Sigmoid colon (tissue), 7 donors: Measurements from ENCODE around the gene GLUD2. TPM values are rescaled to one million over a fixed set of nuclear protein-coding genes. Genes with fewer than 3 reads are reported as not detected.
"Not testable (repeated sequence)": the region's sequence is repeated elsewhere in the genome, so short reads cannot be mapped to it uniquely, and the experiment has no call there.

ENCODE experiments used
- DNase-seq: peaks from one replicate; pipeline ENCODE4 v3.0.0-alpha.2; 2019
- H3K27ac ChIP-seq, 4 donors: fragments of 200-600 bp; sonication (generic); one replicate each; pipeline ENCODE4 v1.5.1; 2016 to 2019; ENCODE audit warnings: mild to moderate bottlenecking in 1 of 4
- H3K27me3 ChIP-seq, 3 donors: fragments of 200-600 bp; sonication (generic); one replicate each; pipeline ENCODE4 v1.5.1; 2019; ENCODE audit warnings: mild to moderate bottlenecking in 1 of 3
- H3K36me3 ChIP-seq, 4 donors: fragments of 200-600 bp; sonication (generic); one replicate each; pipeline ENCODE4 v1.5.1; 2016 to 2019
- H3K4me1 ChIP-seq, 4 donors: fragments of 200-600 bp; sonication (generic); one replicate each; pipeline ENCODE4 v1.5.1; 2017 to 2019
- H3K4me3 ChIP-seq, 4 donors: fragments of 200-600 bp; sonication (generic); one replicate each; pipeline ENCODE4 v1.5.1; 2017 to 2019; ENCODE audit warnings: mild to moderate bottlenecking in 2 of 4, moderate library complexity in 1 of 4
- H3K9me3 ChIP-seq, 4 donors: fragments of 200-600 bp in 3 of 4; sonication (generic) in 3 of 4; one replicate each; pipeline versions ENCODE4 v1.5.1 to v1.6.1; 2013 to 2019
- CTCF ChIP-seq, 4 experiments: fragments of 450-650 bp in 3 of 4; fragments of 200-600 bp in 1 of 4; IDR thresholded peaks; one replicate each; pipeline ENCODE4 v1.5.1; 2016 to 2019; ENCODE audit warnings: antibody characterized with exemption in 4 of 4, mild to moderate bottlenecking in 3 of 4, moderate library complexity in 2 of 4
- EP300 ChIP-seq, 4 donors: sonication (generic); formaldehyde crosslinking; IDR thresholded peaks; one replicate each; pipeline ENCODE4 v1.6.1; 2017; ENCODE audit warnings: antibody characterized with exemption in 4 of 4
- POLR2A ChIP-seq, 2 donors: fragments of 450-650 bp; IDR thresholded peaks; one replicate each; pipeline ENCODE4 v1.6.1; 2016; ENCODE audit warnings: antibody characterized with exemption in 2 of 2, mild to moderate bottlenecking in 2 of 2, moderate library complexity in 2 of 2
- POLR2AphosphoS5 ChIP-seq, 4 donors: sonication (generic); formaldehyde crosslinking; IDR thresholded peaks; one replicate each; pipeline ENCODE4 v1.6.1; 2017; ENCODE audit warnings: antibody characterized with exemption in 4 of 4
- WGBS, 2 donors: extraction: QIAGEN DNeasy Blood & Tissue Kit; methylation state at CpG; one replicate each; pipeline ENCODE4 v1.1.7; 2013; 5-methylcytosine and 5-hydroxymethylcytosine counted together
- intact Hi-C: fragments of 100-400 bp; cut with DNase I; formaldehyde crosslinking; loops from one replicate; pipeline ENCODE4 v1.15.1; 2023
- polyA plus RNA-seq, 3 donors: library from polyadenylated mRNA; stranded (reverse); fragments of 200-250 nt; gene quantifications; one replicate each; pipeline ENCODE4 v1.2.3, GENCODE V29; 2013
- total RNA-seq, 4 donors: library from RNA; depleted of rRNA; stranded (reverse); fragments of >200 nt; gene quantifications; one replicate each; pipeline ENCODE4 v1.1.0, GENCODE V29; 2016
- donor health status: healthy with polysubstance abuse.
- donor health status: Bipolar disorder and iron deficiency.
- donor health status: healthy.

The GLUD2 gene
- total and polyA plus RNA-seq, 7 donors, result 0.38 to 2.3 (median 0.82) TPM

- Histone ChIP-seq H3K27ac (no peak overlapping the region), H3K36me3 (no peaks in the 10 kb centered on the region), H3K9me3 (no peaks in the 10 kb centered on the region), H3K4me1 (no peaks in the 10 kb centered on the region), H3K27me3 (no peaks in the 10 kb centered on the region), H3K4me3 (no peak overlapping the region)
- WGBS, 2 donors, result 68 to 78% methylated on average over 2 of the region's 2 CpGs
- TF ChIP-seq POLR2AphosphoS5 (IDR thresholded peaks at IDR 0.05) (no peak), POLR2A (IDR thresholded peaks at IDR 0.05) (no peak), EP300 (IDR thresholded peaks at IDR 0.05) (no peak), CTCF (IDR thresholded peaks at IDR 0.05) (no peak)
- DNase-seq, result no peak
- intact Hi-C loops, result no loop called here
Observed at GRCh38 chrX:121052122-121052521, 4.7 kb downstream of the GLUD2 start.

DNA sequence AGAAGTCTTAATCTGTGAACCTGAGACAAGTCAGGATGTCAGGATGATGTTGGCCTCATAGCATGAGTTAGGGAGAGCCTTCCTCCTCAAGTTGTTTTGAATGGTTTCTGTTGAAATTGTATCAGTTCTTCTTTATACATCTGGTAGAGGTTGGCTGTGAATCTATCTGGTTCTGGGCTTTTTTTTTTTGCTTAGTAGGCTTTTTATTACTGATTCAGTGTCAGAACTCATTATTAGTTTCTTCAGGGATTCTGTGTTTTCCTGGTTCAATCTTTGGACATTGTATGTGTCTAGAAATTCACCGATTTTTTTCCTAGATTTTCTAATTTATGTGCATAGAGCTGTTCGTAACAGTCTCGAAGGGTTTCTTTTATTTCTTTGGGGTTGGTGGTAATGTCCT is 14.9 kb downstream of the GLUD2 start:
- H3K4me1 ChIP-seq, result no peaks in the 10 kb centered on the region
- DNase-seq, result no peak
- intact Hi-C loops, result no loop called here
- no peaks in the 10 kb centered on the region for H3K36me3 ChIP-seq
- H3K9me3 ChIP-seq, result no peaks in the 10 kb centered on the region
- no peaks in the 10 kb centered on the region for H3K27me3 ChIP-seq
- H3K27ac ChIP-seq, result no peak overlapping the region
- TF ChIP-seq POLR2AphosphoS5 (IDR thresholded peaks at IDR 0.05), result no peak
- TF ChIP-seq CTCF (IDR thresholded peaks at IDR 0.05), result no peak
- TF ChIP-seq EP300 (IDR thresholded peaks at IDR 0.05), result no peak
- no peak for TF ChIP-seq POLR2A (IDR thresholded peaks at IDR 0.05)
- 96 to 98% methylated on average over 3 of the region's 3 CpGs for WGBS, 2 donors
- no peak overlapping the region for H3K4me3 ChIP-seq

- no peak for DNase-seq
- no peaks in the 10 kb centered on the region for H3K9me3 ChIP-seq
- intact Hi-C loops, result no loop called here
- no peaks in the 10 kb centered on the region for H3K27me3 ChIP-seq
- H3K4me1 ChIP-seq, result no peaks in the 10 kb centered on the region
- TF ChIP-seq POLR2A (IDR thresholded peaks at IDR 0.05), result no peak
- no peak for TF ChIP-seq CTCF (IDR thresholded peaks at IDR 0.05)
- TF ChIP-seq EP300 (IDR thresholded peaks at IDR 0.05), result no peak
- no peak for TF ChIP-seq POLR2AphosphoS5 (IDR thresholded peaks at IDR 0.05)
- H3K36me3 ChIP-seq, result no peaks in the 10 kb centered on the region
- no peak overlapping the region for H3K4me3 ChIP-seq
- WGBS, 2 donors, result 94 to 95% methylated on average over 6 of the region's 6 CpGs
- H3K27ac ChIP-seq, result no peak overlapping the region
Observed at GRCh38 chrX:121064579-121064978, 17.2 kb downstream of the GLUD2 start.

DNA sequence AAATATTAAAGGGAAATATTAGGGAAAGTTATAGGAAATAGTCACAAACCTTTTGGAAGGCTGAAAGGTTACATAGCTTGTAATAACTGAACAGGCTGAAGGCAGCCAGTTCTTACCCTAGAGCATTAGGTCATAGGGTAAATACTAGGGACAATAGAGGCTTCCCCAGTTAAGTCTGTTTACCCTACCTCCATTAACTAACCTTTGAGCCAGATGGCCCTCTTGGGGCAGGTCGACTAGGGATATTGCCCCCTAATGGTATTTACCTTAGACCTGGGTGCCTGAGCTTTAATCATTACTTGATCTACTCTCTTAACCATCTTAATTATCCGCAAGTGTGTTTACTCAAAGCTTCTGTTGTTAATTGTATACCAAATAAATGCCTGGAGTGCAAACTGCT is 36.8 kb downstream of the GLUD2 start:
- H3K36me3 ChIP-seq, H3K9me3 ChIP-seq, H3K27me3 ChIP-seq, intact Hi-C loops, H3K27ac ChIP-seq, H3K4me1 ChIP-seq, DNase-seq, H3K4me3 ChIP-seq: not testable (repeated sequence)
- WGBS, 2 donors, result 43 to 46% methylated on average over 2 of the region's 2 CpGs

- no peak for DNase-seq
- H3K4me1 ChIP-seq, result no peaks in the 10 kb centered on the region
- no peaks in the 10 kb centered on the region for H3K27me3 ChIP-seq
- H3K9me3 ChIP-seq, result no peaks in the 10 kb centered on the region
- 52 to 75% methylated on average over 3 of the region's 3 CpGs for WGBS, 2 donors
- intact Hi-C loops, result no loop called here
- H3K36me3 ChIP-seq, result no peaks in the 10 kb centered on the region
- H3K4me3 ChIP-seq, result no peak overlapping the region
- TF ChIP-seq CTCF (IDR thresholded peaks at IDR 0.05) (no peak), EP300 (IDR thresholded peaks at IDR 0.05) (no peak), POLR2A (IDR thresholded peaks at IDR 0.05) (no peak), POLR2AphosphoS5 (IDR thresholded peaks at IDR 0.05) (no peak)
- H3K27ac ChIP-seq, result no peak overlapping the region
Observed at GRCh38 chrX:121084903-121085611, 37.6 kb downstream of the GLUD2 start.
